Measurements from ENCODE around the gene MYEF2. TPM values are rescaled to one million over a fixed set of nuclear protein-coding genes. Genes with fewer than 3 reads are reported as not detected.

Gene MYEF2
- 1.4 and 3.7 TPM in 2 replicates for total RNA-seq

GRCh38 chr15:48177766-48178647 is at the start of gene MYEF2:
Gene MYEF2 (minus strand): TSS chr15:48178295. CDS start chr15:48178237, 58 bp downstream.

GRCh38 chr15:48205981-48206380 is 27.9 kb upstream of the MYEF2 start, which contains the start of gene SLC12A1:
Gene SLC12A1 (plus strand): TSS chr15:48206302. CDS start chr15:48207720, 1,418 bp downstream.

GRCh38 chr15:48191574-48192225 is 13.6 kb upstream of the MYEF2 start, which contains the start of gene CTXN2:
Gene CTXN2 (plus strand): TSS chr15:48191665. CDS start chr15:48201301, 9,636 bp downstream.

GRCh38 chr15:48120745-48121144 is 57.4 kb downstream of the MYEF2 start, which contains the start of gene SLC24A5:
Gene SLC24A5 (plus strand): TSS chr15:48120990. CDS start chr15:48121045, 55 bp downstream.

Other genes with a start within 250 kb of the MYEF2 start
- not detected in 2 replicates for gene SLC24A5, start 57.3 kb downstream of the MYEF2 start, total RNA-seq
- not detected in 2 replicates for gene CTXN2, start 13.4 kb upstream of the MYEF2 start, total RNA-seq
- not detected in 2 replicates for gene SLC12A1, start 28.0 kb upstream of the MYEF2 start, total RNA-seq
- gene DUT, start 153.1 kb upstream of the MYEF2 start, total RNA-seq: 80.5 and 81.3 TPM in 2 replicates

Data from articular chondrocyte of knee joint (primary cell).